ENCODE measurements around the gene MRPS30.
"Not testable (repeated sequence)": the region's sequence is repeated elsewhere in the genome, so short reads cannot be mapped to it uniquely, and the experiment has no call there.

The MRPS30 gene
- total RNA-seq, result 18.7 to 70.6 (median 40.8) reads per million in 17 experiments

DNA sequence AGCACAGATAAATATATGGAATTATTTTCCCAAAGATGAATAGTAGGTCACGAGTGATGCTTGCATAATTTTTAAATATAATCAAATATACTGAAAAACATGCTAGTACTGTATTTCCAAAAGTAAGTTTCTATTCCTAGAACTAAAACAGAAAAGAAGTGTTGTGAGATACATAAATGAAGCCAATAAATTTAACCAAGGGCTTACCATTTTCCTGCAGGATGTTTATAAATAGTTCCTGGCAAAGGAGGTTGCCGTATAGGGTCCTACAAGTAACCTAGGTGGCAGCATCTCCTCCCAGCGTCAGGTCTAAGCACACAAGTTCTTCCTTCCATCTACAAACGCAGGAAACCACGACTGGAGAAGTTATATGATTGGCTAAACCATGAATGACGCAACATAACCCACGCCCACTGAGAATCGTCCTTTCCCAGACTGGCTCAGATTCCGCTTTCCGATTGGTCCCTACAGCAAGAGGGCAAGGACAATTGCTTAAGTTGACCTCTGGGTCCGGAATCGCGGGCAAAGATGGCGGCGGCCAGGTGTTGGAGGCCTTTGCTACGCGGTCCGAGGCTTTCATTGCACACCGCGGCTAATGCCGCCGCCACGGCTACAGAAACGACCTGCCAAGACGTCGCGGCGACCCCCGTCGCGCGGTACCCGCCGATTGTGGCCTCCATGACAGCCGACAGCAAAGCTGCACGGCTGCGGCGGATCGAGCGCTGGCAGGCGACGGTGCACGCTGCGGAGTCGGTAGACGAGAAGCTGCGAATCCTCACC lies at the start of gene MRPS30:
Gene MRPS30 (plus strand): TSS at position 513 of the 780 bp plus-strand sequence. CDS start 16 bp downstream, at position 529.
- DNase-seq, result peak; percentile 95 to 98 (median 98)

GRCh38 chr5:44769200-44769876 lies 39.4 kb upstream of the MRPS30 start:
- no peak for DNase-seq

GRCh38 chr5:44769877-44770209 lies 38.9 kb upstream of the MRPS30 start:
- no peak for DNase-seq

- DNase-seq, result peak in 1 of 4 experiments; percentile 2
Measured at GRCh38 chr5:44770780-44771717, 37.7 kb upstream of the MRPS30 start.

- DNase-seq, result not testable (repeated sequence)
Measured at GRCh38 chr5:44772397-44772796, 36.4 kb upstream of the MRPS30 start.

DNA sequence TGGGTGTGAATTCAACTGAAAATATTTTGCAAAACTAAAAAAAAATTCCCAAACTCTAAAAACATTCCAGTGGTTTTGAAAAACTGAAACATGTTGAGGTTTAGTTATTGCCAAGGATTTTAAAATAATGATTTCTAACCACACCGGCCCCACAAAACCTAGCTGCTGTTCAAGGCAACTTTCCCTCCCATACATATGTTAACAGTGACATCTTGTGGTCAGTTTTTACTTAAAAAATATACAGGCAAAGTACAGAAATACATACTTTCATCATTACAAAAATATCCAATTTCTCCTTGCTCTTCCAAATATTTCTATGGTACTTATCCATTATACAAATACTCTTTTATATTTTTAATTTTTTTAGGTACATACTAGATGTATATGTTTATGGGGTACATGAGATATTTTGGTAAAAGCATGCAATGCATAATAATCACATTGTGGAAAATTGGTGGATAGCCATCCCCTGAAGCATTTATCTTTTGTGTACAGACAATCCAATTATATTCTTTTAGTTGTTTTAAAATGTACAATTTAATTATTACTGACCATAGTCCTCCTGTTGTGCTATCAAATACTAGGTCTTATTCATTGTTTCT lies 34.4 kb upstream of the MRPS30 start:
- peak in 2 of 4 experiments; percentile 36 to 52 for DNase-seq

- DNase-seq, result no peak
Measured at GRCh38 chr5:44779167-44779566, 29.6 kb upstream of the MRPS30 start.

DNA sequence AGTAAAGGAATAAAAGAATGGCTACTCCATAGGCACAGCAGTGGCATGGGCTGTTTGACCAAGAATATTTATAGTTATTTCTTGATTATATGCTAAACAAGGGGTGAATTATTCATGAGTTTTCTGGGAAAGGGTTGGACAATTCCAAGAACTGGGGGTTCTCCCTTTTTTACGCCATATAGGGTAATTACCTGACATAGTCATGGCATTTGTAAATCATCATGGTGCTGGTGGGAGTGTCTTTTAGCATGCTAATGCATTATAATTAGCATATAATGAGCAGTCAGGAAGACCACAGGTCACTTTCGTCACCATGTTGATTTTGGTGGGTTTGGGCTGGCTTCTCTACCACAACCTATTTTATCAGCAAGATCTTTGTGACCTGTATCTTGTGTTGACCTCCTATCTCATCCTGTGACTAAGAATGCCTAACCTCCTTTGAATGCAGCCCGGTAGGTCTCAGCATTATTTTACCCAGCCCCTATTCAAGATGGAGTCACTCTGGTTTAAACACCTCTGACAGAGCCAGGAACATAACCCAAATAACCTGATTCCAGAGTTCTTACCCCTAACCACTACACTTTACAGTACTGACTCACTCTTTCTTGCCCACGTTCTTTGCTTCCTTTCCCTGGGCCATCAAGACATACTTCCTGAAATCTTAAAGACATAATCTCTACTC lies 25.0 kb upstream of the MRPS30 start:
- no peak for DNase-seq

DNA sequence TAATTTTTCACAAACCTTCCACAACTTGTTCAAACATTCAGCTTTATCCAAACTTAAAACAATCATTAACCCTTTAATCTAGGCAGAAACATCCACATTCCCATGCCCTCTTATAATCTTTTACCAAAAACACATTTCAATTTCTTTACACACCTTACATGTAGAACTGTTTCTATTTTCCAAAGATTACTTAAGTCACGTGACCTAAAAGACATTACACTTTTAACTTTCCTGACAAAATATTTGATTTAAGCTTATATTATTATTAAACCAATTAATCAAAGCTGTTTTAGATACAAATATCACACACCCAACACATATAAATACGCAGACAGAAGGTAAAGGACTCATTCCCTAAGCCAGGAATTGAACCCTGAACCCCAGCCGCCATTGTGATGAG lies 21.0 kb upstream of the MRPS30 start:
- DNase-seq, result no peak

GRCh38 chr5:44789372-44789995 lies 19.3 kb upstream of the MRPS30 start:
- DNase-seq, result not testable (repeated sequence)

- not testable (repeated sequence) for DNase-seq
Measured at GRCh38 chr5:44792031-44792673, 16.6 kb upstream of the MRPS30 start.

- no peak for DNase-seq
Measured at GRCh38 chr5:44794371-44794770, 14.4 kb upstream of the MRPS30 start.

GRCh38 chr5:44795496-44795895 lies 13.3 kb upstream of the MRPS30 start:
- no peak for DNase-seq

- no peak for DNase-seq
Measured at GRCh38 chr5:44797841-44798240, 10.9 kb upstream of the MRPS30 start.

- no peak for DNase-seq
Measured at GRCh38 chr5:44801992-44802391, 6.8 kb upstream of the MRPS30 start.

- DNase-seq, result no peak
Measured at GRCh38 chr5:44806608-44807007, 2.1 kb upstream of the MRPS30 start.

DNA sequence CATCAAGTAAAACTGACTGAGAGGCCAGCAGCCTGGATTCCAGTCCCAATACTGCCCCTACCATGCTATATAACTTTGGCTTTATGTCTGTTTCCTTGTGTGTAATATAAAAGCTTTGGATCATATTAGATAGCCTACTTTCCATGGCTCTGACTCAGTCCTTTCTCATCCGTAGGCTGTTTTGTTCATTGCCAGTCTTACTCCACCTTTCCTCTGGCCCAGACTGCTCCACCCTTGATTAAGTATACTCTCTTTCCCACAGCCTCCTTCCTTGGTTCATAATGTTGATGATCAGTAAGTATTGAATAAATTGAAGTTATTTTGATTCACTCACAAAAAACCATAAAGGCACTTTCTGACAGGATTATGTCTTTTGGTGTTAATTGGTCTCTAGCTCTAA lies 1.5 kb upstream of the MRPS30 start:
- no peak for DNase-seq

DNA sequence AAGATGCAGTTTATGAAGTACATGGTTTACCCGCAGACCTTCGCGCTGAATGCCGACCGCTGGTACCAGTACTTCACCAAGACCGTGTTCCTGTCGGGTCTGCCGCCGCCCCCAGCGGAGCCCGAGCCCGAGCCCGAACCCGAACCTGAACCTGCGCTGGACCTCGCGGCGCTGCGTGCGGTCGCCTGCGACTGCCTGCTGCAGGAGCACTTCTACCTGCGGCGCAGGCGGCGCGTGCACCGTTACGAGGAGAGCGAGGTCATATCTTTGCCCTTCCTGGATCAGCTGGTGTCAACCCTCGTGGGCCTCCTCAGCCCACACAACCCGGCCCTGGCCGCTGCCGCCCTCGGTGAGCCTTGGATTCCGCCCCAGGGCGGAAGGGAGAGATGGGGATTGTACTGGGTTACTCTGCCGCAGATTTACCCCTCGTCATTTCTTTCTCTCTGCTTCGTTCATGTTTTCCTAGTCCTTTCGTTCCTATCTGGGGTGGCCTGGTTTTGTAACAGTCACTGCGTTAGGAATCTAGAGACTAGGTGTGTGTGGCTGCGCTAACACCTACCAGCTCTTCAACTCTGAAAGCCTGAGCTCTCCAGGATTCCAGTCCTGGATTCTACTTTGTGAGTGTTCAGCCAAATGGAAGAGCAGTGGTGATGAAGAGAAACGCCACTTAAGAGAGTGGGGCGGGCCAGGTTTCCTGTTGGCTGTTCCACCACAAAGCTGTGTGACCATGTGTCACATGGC lies 638 bp downstream of the MRPS30 start:
- DNase-seq, result peak; percentile 62 to 82 (median 68)

- no peak for DNase-seq
Measured at GRCh38 chr5:44809956-44810420, 1.2 kb downstream of the MRPS30 start.

- DNase-seq, result no peak
Measured at GRCh38 chr5:44814761-44815160, 6.0 kb downstream of the MRPS30 start.
